Neural crest cell (in vitro differentiated cells): Measurements from ENCODE around the gene SPATA12. TPM values are rescaled to one million over a fixed set of nuclear protein-coding genes. Genes with fewer than 3 reads are reported as not detected.

Experiments
- DNase-seq: peaks from one replicate; pipeline ENCODE4 v3.0.0; 2021; ENCODE audit warnings: low read depth, mixed read lengths, low spot score
- H3K27ac Mint-ChIP-seq: one replicate; pipeline ENCODE4 v1.8.0; 2021; ENCODE audit warnings: mild to moderate bottlenecking, mixed read lengths; ENCODE audit not compliant: unreplicated experiment
- H3K27me3 Mint-ChIP-seq: 2 replicates; pipeline ENCODE4 v1.8.0; 2021; ENCODE audit warnings: low read depth, mild to moderate bottlenecking, mixed read lengths
- H3K36me3 Mint-ChIP-seq: 2 replicates; pipeline ENCODE4 v1.8.0; 2021; ENCODE audit warnings: low read depth, mild to moderate bottlenecking, mixed read lengths
- H3K4me1 Mint-ChIP-seq: 2 replicates; pipeline ENCODE4 v1.8.0; 2021; ENCODE audit warnings: mixed read lengths
- H3K4me3 Mint-ChIP-seq: one replicate; pipeline ENCODE4 v1.8.0; 2021; ENCODE audit warnings: mild to moderate bottlenecking, mixed read lengths
- H3K9me3 Mint-ChIP-seq: 2 replicates; pipeline ENCODE4 v1.8.0; 2021; ENCODE audit warnings: mixed read lengths
- total RNA-seq: library from RNA; stranded (reverse); gene quantifications from 2 replicates; pipeline ENCODE4 v1.2.1, GENCODE V29; 2021
- TF ChIP-seq, protein P1 (sequence below): fragments of 200-600 bp; sonication (generic); conservative IDR thresholded peaks from 2 replicates; pipeline ENCODE4 v1.5.0; 2021; ENCODE audit warnings: antibody characterized with exemption, mild to moderate bottlenecking

Gene SPATA12
- total RNA-seq, 1 donor from 2014 or later, result not detected

DNA sequence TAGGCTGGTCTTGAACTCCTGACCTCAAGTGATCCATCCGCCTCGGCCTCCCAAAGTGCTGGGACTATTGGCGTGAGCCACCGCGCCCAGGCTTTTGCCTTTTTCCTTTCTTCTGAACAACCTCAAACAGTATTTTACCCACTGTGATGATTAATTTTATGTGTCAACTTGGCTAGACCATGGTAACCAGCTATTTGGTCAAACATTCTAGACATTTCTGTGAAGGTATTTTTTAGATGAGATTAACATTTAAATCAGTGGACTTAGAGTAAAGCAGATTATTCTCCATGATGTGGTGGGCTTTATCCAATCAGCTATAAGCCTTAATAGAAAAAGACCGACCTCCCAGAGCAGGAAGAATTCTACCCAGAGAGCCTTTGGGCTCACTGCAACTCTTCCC is 6.0 kb downstream of the SPATA12 start:
- TF ChIP-seq, protein P1, sequence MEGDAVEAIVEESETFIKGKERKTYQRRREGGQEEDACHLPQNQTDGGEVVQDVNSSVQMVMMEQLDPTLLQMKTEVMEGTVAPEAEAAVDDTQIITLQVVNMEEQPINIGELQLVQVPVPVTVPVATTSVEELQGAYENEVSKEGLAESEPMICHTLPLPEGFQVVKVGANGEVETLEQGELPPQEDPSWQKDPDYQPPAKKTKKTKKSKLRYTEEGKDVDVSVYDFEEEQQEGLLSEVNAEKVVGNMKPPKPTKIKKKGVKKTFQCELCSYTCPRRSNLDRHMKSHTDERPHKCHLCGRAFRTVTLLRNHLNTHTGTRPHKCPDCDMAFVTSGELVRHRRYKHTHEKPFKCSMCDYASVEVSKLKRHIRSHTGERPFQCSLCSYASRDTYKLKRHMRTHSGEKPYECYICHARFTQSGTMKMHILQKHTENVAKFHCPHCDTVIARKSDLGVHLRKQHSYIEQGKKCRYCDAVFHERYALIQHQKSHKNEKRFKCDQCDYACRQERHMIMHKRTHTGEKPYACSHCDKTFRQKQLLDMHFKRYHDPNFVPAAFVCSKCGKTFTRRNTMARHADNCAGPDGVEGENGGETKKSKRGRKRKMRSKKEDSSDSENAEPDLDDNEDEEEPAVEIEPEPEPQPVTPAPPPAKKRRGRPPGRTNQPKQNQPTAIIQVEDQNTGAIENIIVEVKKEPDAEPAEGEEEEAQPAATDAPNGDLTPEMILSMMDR, result no peak
- no peak overlapping the region for H3K4me3 Mint-ChIP-seq
- no peak for DNase-seq
- H3K9me3 Mint-ChIP-seq, result no peaks in the 10 kb centered on the region
- H3K4me1 Mint-ChIP-seq, result peaks cover 31% of the 10 kb centered on the region
- no peak overlapping the region for H3K27ac Mint-ChIP-seq
- no peaks in the 10 kb centered on the region for H3K36me3 Mint-ChIP-seq
- H3K27me3 Mint-ChIP-seq, result no peaks in the 10 kb centered on the region

DNA sequence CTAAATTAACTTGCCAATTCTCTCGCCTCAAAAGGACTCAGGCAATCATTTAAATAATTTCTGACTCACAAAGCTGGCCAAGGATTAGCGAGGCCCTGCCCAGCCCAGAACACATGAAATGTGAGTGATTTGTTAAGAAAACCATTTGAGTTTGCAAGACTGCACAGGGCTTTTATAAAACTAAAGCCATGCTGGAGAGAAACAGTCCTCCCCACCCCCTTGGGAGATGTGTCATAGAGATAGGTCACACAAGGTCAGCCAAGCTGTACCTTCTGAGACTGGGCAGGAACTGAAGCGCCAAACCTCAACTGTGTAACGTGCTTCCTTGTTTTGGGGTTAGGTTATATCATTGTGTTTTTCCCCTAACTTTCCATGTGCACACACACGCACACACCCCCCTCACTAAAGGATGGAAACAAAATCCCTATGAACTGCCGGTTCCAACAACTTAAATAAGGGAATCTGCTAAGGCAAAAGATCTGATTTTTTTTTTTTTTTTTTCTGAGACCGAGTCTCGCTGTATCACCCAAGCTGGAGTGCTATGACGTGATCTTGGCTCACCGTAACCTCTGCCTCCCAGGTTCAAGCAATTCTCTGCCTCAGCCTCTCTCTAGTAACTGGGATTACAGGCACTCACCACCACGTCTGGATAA is 8.1 kb downstream of the SPATA12 start:
- Mint-ChIP-seq H3K27me3 (no peaks in the 10 kb centered on the region), H3K27ac (no peak overlapping the region), H3K4me3 (no peak overlapping the region), H3K36me3 (no peaks in the 10 kb centered on the region), H3K9me3 (no peaks in the 10 kb centered on the region), H3K4me1 (peaks cover 21% of the 10 kb centered on the region)
- TF ChIP-seq, protein P1, result no peak
- DNase-seq, result no peak

DNA sequence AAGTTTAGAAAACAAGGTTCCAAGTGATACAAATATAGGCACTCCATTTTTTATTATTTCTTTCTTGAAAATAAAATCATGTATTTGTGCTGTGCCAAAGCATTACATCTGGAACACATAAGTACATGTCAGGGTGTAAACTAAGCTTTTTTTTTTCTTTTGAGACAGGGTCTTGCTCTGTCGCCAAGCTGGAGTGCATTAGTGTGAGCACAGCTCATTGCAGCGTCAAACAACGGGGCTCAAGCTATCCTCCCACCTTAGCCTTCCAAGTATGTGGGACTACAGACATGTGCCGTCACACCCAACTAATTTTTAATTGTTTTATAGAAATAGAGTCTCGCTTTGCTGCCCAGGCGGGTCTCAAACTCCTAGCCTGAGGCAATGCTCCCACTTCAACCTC is 9.0 kb downstream of the SPATA12 start:
- Mint-ChIP-seq H3K4me3 (no peak overlapping the region), H3K27me3 (no peaks in the 10 kb centered on the region), H3K36me3 (no peaks in the 10 kb centered on the region), H3K9me3 (no peaks in the 10 kb centered on the region), H3K27ac (no peak overlapping the region), H3K4me1 (peaks cover 16% of the 10 kb centered on the region)
- TF ChIP-seq, protein P1, result no peak
- DNase-seq, result no peak

- TF ChIP-seq, protein P1, result no peak
- Mint-ChIP-seq H3K9me3 (no peaks in the 10 kb centered on the region), H3K27me3 (peaks cover 20% of the 10 kb centered on the region), H3K27ac (no peak overlapping the region), H3K4me3 (no peak overlapping the region), H3K36me3 (no peaks in the 10 kb centered on the region), H3K4me1 (peaks cover 12% of the 10 kb centered on the region)
- no peak for DNase-seq
Observed at GRCh38 chr3:57073628-57074027, 13.2 kb downstream of the SPATA12 start.

DNA sequence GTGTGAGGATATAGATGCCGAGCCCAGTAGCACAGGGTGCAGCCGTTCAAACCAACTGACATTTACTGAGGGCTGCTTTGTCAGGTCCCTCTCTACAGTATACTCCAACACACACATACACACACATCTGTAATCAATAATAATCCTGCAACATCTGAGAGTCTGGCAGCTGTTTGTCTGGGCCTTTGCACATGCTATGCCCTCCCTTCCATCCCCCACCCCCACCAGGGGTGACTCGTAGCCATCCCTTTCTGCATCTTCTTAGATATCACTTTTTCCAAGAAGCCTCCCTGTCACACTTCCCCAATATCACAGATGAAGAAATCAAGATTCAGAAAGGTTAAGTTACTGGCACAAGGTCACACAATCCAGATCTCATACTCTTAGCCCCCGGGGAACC is 13.7 kb downstream of the SPATA12 start:
- no peaks in the 10 kb centered on the region for H3K36me3 Mint-ChIP-seq
- H3K9me3 Mint-ChIP-seq, result no peaks in the 10 kb centered on the region
- peaks cover 20% of the 10 kb centered on the region for H3K27me3 Mint-ChIP-seq
- H3K27ac Mint-ChIP-seq, result no peak overlapping the region
- TF ChIP-seq, protein P1, result no peak
- no peak for DNase-seq
- peaks cover 7% of the 10 kb centered on the region for H3K4me1 Mint-ChIP-seq
- no peak overlapping the region for H3K4me3 Mint-ChIP-seq
